Vagina (tissue), 2 donors: ENCODE data around the gene SLC25A24.

Experiments used
- POLR2A ChIP-seq, 2 donors: fragments of 450-650 bp; IDR thresholded peaks; one replicate each; pipeline ENCODE4 v1.6.1; 2017; ENCODE audit warnings: antibody characterized with exemption in 2 of 2, mild to moderate bottlenecking in 2 of 2, moderate library complexity in 2 of 2
- TF ChIP-seq, protein P1 (sequence below), 3 experiments: fragments of 450-650 bp in 2 of 3; fragments of 200-600 bp in 1 of 3; sonication (generic) in 1 of 3; IDR thresholded peaks; one replicate each; pipeline ENCODE4 v1.5.1; 2017 to 2019; ENCODE audit warnings: antibody characterized with exemption in 3 of 3, mild to moderate bottlenecking in 2 of 3, moderate library complexity in 2 of 3

DNA sequence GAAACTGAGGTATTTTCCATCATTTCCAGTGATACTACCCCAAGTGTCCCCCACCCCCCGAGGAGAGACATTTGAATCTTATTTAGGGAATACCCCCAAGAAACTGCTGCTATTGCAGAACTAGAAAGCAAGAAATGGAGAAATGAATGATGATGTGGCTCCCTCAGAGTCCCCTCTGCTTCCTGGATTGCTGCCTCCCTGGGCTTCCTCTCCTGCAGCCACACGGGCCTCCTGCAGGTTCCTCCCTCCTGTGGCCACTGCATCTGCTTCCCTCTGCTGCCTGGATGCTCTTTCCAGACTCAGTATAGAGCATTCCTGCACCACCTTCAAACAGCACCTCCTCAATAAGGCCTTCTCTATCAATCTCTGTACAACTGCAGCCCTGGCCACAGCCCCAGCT, 69.3 kb downstream of the SLC25A24 start:
- TF ChIP-seq POLR2A (IDR thresholded peaks at IDR 0.05), result no peak
- TF ChIP-seq, protein P1, sequence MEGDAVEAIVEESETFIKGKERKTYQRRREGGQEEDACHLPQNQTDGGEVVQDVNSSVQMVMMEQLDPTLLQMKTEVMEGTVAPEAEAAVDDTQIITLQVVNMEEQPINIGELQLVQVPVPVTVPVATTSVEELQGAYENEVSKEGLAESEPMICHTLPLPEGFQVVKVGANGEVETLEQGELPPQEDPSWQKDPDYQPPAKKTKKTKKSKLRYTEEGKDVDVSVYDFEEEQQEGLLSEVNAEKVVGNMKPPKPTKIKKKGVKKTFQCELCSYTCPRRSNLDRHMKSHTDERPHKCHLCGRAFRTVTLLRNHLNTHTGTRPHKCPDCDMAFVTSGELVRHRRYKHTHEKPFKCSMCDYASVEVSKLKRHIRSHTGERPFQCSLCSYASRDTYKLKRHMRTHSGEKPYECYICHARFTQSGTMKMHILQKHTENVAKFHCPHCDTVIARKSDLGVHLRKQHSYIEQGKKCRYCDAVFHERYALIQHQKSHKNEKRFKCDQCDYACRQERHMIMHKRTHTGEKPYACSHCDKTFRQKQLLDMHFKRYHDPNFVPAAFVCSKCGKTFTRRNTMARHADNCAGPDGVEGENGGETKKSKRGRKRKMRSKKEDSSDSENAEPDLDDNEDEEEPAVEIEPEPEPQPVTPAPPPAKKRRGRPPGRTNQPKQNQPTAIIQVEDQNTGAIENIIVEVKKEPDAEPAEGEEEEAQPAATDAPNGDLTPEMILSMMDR (IDR thresholded peaks at IDR 0.05), result no peak
